ENCODE data around the gene CXorf58.
"Not testable (repeated sequence)": the region's sequence is repeated elsewhere in the genome, so short reads cannot be mapped to it uniquely, and the experiment has no call there.

DNA sequence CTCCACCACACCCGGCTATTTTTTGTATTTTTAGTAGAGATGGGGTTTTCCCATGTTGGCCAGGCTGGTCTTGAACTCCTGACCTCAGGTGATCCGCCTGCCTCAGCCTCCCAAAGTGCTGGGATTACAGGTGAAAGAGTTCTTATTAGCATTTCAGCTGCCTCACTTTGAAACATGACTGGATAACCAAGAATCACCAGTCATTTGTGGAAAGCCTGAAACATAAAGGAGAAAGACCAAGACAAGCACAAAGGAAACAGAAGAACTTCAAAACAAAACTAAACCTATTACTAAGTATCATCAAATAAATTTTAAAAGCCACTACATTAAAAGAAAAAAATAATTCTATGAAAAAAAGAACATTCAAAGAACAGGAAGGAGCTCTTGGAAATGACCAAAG is 45.9 kb upstream of the CXorf58 start:
- TF ChIP-seq, protein P1, sequence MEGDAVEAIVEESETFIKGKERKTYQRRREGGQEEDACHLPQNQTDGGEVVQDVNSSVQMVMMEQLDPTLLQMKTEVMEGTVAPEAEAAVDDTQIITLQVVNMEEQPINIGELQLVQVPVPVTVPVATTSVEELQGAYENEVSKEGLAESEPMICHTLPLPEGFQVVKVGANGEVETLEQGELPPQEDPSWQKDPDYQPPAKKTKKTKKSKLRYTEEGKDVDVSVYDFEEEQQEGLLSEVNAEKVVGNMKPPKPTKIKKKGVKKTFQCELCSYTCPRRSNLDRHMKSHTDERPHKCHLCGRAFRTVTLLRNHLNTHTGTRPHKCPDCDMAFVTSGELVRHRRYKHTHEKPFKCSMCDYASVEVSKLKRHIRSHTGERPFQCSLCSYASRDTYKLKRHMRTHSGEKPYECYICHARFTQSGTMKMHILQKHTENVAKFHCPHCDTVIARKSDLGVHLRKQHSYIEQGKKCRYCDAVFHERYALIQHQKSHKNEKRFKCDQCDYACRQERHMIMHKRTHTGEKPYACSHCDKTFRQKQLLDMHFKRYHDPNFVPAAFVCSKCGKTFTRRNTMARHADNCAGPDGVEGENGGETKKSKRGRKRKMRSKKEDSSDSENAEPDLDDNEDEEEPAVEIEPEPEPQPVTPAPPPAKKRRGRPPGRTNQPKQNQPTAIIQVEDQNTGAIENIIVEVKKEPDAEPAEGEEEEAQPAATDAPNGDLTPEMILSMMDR (conservative IDR thresholded peaks at IDR 0.05; ENCODE audit: low read depth, low read length): not testable (repeated sequence)
- TF ChIP-seq EZH2 (IDR thresholded peaks at IDR 0.05; ENCODE audit: borderline replicate concordance, low read depth, low read length, poor library complexity, severe bottlenecking): not testable (repeated sequence)
